ENCODE measurements around the gene MAPT.

The MAPT gene

GRCh38 chr17:45894022-45894784 is at the start of gene MAPT:
Gene MAPT (plus strand): TSS chr17:45894554. CDS start chr17:45962338, 67,784 bp downstream.
- Mint-ChIP-seq H3K9me3 (peaks cover 9% of the 10 kb centered on the region), H3K27me3 (ENCODE audit: low read depth, poor library complexity) (peaks cover 97% of the 10 kb centered on the region), H3K4me3 (peak within 1 kb of the TSS; percentile 84), H3K36me3 (ENCODE audit: low read depth) (no peaks in the 10 kb centered on the region), H3K4me1 (peaks cover 20% of the 10 kb centered on the region), H3K27ac (no peak within 1 kb of the TSS)
- peak; percentile 94 for DNase-seq
- TF ChIP-seq, protein P1, sequence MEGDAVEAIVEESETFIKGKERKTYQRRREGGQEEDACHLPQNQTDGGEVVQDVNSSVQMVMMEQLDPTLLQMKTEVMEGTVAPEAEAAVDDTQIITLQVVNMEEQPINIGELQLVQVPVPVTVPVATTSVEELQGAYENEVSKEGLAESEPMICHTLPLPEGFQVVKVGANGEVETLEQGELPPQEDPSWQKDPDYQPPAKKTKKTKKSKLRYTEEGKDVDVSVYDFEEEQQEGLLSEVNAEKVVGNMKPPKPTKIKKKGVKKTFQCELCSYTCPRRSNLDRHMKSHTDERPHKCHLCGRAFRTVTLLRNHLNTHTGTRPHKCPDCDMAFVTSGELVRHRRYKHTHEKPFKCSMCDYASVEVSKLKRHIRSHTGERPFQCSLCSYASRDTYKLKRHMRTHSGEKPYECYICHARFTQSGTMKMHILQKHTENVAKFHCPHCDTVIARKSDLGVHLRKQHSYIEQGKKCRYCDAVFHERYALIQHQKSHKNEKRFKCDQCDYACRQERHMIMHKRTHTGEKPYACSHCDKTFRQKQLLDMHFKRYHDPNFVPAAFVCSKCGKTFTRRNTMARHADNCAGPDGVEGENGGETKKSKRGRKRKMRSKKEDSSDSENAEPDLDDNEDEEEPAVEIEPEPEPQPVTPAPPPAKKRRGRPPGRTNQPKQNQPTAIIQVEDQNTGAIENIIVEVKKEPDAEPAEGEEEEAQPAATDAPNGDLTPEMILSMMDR (IDR thresholded peaks at IDR 0.05): peak; percentile 72

DNA sequence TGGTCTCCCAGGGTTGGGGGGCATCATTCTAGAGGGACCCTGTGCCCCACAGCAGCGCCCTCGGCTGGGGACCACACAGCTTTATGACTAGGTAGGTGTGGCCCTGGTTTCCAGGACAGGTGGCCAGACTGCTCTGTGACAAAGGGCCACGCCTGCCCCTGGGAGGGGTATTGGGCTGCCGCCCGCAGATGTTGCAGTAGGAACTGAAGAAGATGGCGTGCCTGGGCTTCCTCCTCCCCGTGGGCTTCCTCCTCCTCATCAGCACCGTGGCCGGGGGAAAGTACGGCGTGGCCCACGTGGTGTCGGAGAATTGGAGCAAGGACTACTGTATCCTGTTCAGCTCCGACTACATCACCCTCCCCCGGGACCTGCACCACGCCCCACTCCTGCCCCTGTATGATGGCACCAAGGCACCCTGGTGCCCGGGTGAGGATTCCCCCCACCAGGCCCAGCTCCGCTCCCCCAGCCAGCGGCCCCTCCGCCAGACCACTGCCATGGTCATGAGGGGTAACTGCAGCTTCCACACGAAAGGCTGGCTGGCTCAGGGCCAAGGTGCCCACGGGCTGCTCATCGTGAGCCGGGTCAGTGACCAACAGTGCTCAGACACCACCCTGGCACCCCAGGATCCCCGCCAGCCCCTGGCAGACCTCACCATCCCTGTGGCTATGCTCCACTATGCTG is 49.5 kb upstream of the MAPT start, which contains the start of gene SPPL2C:
Gene SPPL2C, plus strand, starts transcription at position 187 of the 681 bp plus-strand sequence. Its CDS starts 26 bp downstream, at position 213.
- no peaks in the 10 kb centered on the region for H3K4me1 Mint-ChIP-seq
- no peaks in the 10 kb centered on the region for H3K9me3 Mint-ChIP-seq
- peaks cover 13% of the 10 kb centered on the region for H3K27me3 Mint-ChIP-seq (ENCODE audit: low read depth, poor library complexity)
- H3K36me3 Mint-ChIP-seq (ENCODE audit: low read depth): no peaks in the 10 kb centered on the region
- no peak within 1 kb of the TSS for H3K27ac Mint-ChIP-seq
- no peak within 1 kb of the TSS for H3K4me3 Mint-ChIP-seq
- no peak for DNase-seq
- TF ChIP-seq, protein P1 (IDR thresholded peaks at IDR 0.05): no peak

GRCh38 chr17:45845376-45846185 is 48.8 kb upstream of the MAPT start:
- TF ChIP-seq, protein P1 (IDR thresholded peaks at IDR 0.05): no peak
- no peaks in the 10 kb centered on the region for H3K9me3 Mint-ChIP-seq
- H3K27ac Mint-ChIP-seq: no peak overlapping the region
- H3K36me3 Mint-ChIP-seq (ENCODE audit: low read depth): no peaks in the 10 kb centered on the region
- DNase-seq: no peak
- H3K27me3 Mint-ChIP-seq (ENCODE audit: low read depth, poor library complexity): peaks cover 13% of the 10 kb centered on the region
- H3K4me1 Mint-ChIP-seq: no peaks in the 10 kb centered on the region
- H3K4me3 Mint-ChIP-seq: no peak overlapping the region

- no peak for DNase-seq
- TF ChIP-seq, protein P1 (IDR thresholded peaks at IDR 0.05): no peak
- H3K27ac Mint-ChIP-seq: no peak overlapping the region
- no peak overlapping the region for H3K4me3 Mint-ChIP-seq
- H3K4me1 Mint-ChIP-seq: no peaks in the 10 kb centered on the region
- H3K27me3 Mint-ChIP-seq (ENCODE audit: low read depth, poor library complexity): peaks cover 18% of the 10 kb centered on the region
- no peaks in the 10 kb centered on the region for H3K36me3 Mint-ChIP-seq (ENCODE audit: low read depth)
- H3K9me3 Mint-ChIP-seq: no peaks in the 10 kb centered on the region
These were observed 48.1 kb upstream of the MAPT start for GRCh38 chr17:45846223-45846622.

DNA sequence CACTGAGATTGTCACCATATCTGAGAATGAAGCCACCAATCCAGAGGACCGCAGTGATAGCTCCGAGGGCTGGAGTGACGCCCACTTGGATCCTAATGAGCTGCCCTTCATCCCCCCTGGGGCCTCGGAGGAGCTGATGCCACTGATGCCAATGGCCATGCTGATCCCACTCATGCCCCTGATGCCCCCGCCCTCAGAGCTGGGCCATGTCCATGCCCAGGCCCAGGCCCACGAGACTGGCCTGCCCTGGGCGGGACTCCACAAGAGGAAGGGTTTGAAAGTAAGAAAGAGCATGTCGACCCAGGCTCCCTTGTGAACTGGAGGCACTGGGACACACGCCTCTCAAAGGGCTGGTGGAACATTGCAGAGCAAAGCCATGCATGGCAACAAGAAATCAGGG is 47.7 kb upstream of the MAPT start:
- Mint-ChIP-seq H3K27ac (no peak overlapping the region), H3K27me3 (ENCODE audit: low read depth, poor library complexity) (peaks cover 23% of the 10 kb centered on the region), H3K4me1 (no peaks in the 10 kb centered on the region), H3K36me3 (ENCODE audit: low read depth) (no peaks in the 10 kb centered on the region), H3K9me3 (no peaks in the 10 kb centered on the region), H3K4me3 (no peak overlapping the region)
- DNase-seq: no peak
- TF ChIP-seq, protein P1 (IDR thresholded peaks at IDR 0.05): no peak
